ENCODE data around the gene LRP3.

The LRP3 gene

DNA sequence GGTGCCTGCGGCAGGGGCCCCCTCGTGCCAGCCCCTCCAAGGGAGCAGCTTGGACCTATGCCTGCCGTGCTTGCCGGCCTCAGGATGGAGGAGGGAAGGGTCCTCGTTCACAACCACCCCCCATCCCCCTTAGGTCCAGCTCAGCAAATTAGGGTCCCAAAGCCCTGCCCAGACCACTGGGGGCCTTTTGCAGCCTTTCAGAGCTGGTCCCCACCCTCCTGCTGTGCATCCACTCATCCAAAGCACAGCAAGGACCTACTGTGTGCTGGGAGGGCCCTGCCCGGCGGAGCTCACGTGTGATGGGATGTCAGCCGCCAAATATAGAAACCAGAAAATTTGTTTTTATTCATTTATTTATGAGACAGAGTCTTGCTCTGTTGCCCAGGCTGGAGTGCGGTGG is 48.0 kb downstream of the LRP3 start:
- Histone ChIP-seq H3K4me1 (ENCODE audit: control insufficient read depth, insufficient read depth, low read depth, low read length) (no peaks in the 10 kb centered on the region), H3K36me3 (ENCODE audit: control insufficient read depth in 1 of 2, insufficient read depth in 2 of 2, low read depth in 1 of 2, low read length in 2 of 2) (no peaks in the 10 kb centered on the region), H3K79me1 (replicated peaks; ENCODE audit: low read length, poor library complexity, severe bottlenecking) (no peaks in the 10 kb centered on the region), H2BK120ac (ENCODE audit: low read depth, low read length) (no peak overlapping the region), H3K14ac (ENCODE audit: low read length in 2 of 2) (no peak overlapping the region), H3K4ac (ENCODE audit: low read depth in 1 of 2, low read length in 2 of 2) (no peak overlapping the region), H4K91ac (ENCODE audit: low read length) (no peak overlapping the region), H2BK5ac (ENCODE audit: low read depth, low read length, poor library complexity, severe bottlenecking) (no peak overlapping the region), H2AK5ac (ENCODE audit: low read length, severe bottlenecking) (no peak overlapping the region), H3K4me3 (ENCODE audit: insufficient read depth in 1 of 2, low read depth in 1 of 2, low read length in 2 of 2) (no peak overlapping the region), H3K9me3 (ENCODE audit: control insufficient read depth, low read length) (no peaks in the 10 kb centered on the region), H3K23ac (ENCODE audit: low read length in 2 of 2) (no peak overlapping the region), H2BK15ac (ENCODE audit: low read depth, poor library complexity, severe bottlenecking) (no peak overlapping the region), H3K27me3 (ENCODE audit: control insufficient read depth in 1 of 2, insufficient read depth in 1 of 2, low read length in 2 of 2) (peaks cover 14% of the 10 kb centered on the region in 2 experiments), H2AFZ (ENCODE audit: low read depth, low read length) (no peak overlapping the region), H3K9ac (ENCODE audit: low read length) (no peak overlapping the region), H4K8ac (ENCODE audit: low read length) (no peak overlapping the region), H3K27ac (ENCODE audit: low read length, poor library complexity, severe bottlenecking) (no peak overlapping the region), H2BK12ac (ENCODE audit: low read length in 2 of 2) (no peak overlapping the region), H3K4me2 (ENCODE audit: low read length, poor library complexity, severe bottlenecking) (no peak overlapping the region), H3K18ac (ENCODE audit: low read depth in 1 of 2, low read length in 2 of 2) (no peak overlapping the region)
- DNase-seq, result no peak
- WGBS, result 83% methylated on average over 9 of the region's 10 CpGs

DNA sequence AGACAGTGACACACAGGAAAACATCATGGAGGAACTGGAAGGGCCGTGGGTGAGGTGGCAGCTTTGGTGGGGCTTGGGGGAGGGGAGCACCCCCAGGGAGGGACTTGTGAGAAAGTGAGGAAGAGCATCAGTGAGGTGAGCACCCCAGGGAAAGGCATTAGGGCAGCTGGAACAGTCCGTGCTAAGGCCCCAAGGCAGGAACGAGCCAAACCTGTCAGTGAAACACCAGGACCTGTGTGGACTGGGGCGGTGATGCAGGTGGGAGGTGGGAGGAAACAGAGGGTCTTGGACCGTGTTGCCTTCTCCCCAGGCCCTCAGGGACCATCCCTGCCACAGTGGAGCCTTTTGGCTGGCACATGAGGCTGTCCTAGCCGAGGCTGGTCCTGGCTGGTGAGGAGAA is 48.8 kb downstream of the LRP3 start:
- H3K4ac ChIP-seq (ENCODE audit: low read depth in 1 of 2, low read length in 2 of 2), result no peak overlapping the region
- H3K14ac ChIP-seq (ENCODE audit: low read length in 2 of 2), result no peak overlapping the region
- no peaks in the 10 kb centered on the region for H3K4me1 ChIP-seq (ENCODE audit: control insufficient read depth, insufficient read depth, low read depth, low read length)
- no peak overlapping the region for H2AK5ac ChIP-seq (ENCODE audit: low read length, severe bottlenecking)
- peaks cover 14% of the 10 kb centered on the region in 2 experiments for H3K27me3 ChIP-seq (ENCODE audit: control insufficient read depth in 1 of 2, insufficient read depth in 1 of 2, low read length in 2 of 2)
- H3K4me3 ChIP-seq (ENCODE audit: insufficient read depth in 1 of 2, low read depth in 1 of 2, low read length in 2 of 2), result no peak overlapping the region
- H3K9me3 ChIP-seq (ENCODE audit: control insufficient read depth, low read length), result no peaks in the 10 kb centered on the region
- no peaks in the 10 kb centered on the region for H3K36me3 ChIP-seq (ENCODE audit: control insufficient read depth in 1 of 2, insufficient read depth in 2 of 2, low read depth in 1 of 2, low read length in 2 of 2)
- no peak overlapping the region for H2BK15ac ChIP-seq (ENCODE audit: low read depth, poor library complexity, severe bottlenecking)
- no peak overlapping the region for H3K4me2 ChIP-seq (ENCODE audit: low read length, poor library complexity, severe bottlenecking)
- H3K18ac ChIP-seq (ENCODE audit: low read depth in 1 of 2, low read length in 2 of 2), result no peak overlapping the region
- H4K8ac ChIP-seq (ENCODE audit: low read length), result no peak overlapping the region
- H3K23ac ChIP-seq (ENCODE audit: low read length in 2 of 2), result no peak overlapping the region
- H2AFZ ChIP-seq (ENCODE audit: low read depth, low read length), result no peak overlapping the region
- no peak overlapping the region for H3K27ac ChIP-seq (ENCODE audit: low read length, poor library complexity, severe bottlenecking)
- no peak overlapping the region for H3K9ac ChIP-seq (ENCODE audit: low read length)
- no peaks in the 10 kb centered on the region for H3K79me1 ChIP-seq (replicated peaks; ENCODE audit: low read length, poor library complexity, severe bottlenecking)
- WGBS, result 87% methylated on average over 6 of the region's 6 CpGs
- no peak overlapping the region for H4K91ac ChIP-seq (ENCODE audit: low read length)
- no peak for DNase-seq
- no peak overlapping the region for H2BK120ac ChIP-seq (ENCODE audit: low read depth, low read length)
- no peak overlapping the region for H2BK5ac ChIP-seq (ENCODE audit: low read depth, low read length, poor library complexity, severe bottlenecking)
- no peak overlapping the region for H2BK12ac ChIP-seq (ENCODE audit: low read length in 2 of 2)

DNA sequence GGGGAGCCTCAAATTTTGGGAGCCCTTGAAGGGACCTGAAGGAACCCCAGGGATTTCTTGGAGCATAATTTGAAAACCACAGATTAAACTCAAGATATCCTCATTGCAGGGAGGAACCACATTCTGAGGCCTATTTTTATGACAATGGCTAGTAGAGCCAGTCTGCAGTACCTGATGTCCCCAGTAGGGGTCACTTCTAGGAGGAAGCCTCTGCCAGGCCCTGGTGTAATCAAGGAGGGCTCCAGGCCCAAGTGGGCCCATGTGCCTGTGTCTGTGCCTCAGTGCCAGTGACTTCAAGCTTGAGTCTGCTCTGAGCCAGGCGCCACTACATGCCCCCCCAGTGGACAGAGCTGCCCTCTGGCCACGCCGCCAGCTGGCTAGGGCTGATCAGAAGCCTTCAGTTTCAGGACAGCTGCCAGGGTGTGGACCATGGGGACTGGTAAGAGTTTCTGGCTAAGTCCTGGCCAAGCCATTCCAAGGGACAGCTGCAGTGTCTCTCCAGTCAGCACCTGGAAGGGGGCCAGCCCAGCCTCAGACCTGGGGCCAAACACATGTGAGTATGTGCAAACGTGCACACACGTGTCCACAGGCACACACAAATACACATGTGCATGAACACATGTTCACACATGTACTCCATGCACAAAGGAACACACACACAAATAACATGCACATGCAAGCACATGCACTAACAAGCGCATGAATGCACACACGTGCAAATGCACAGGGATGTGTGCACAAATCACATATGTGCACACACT is 52.0 kb downstream of the LRP3 start:
- H2BK15ac ChIP-seq (ENCODE audit: low read depth, poor library complexity, severe bottlenecking), result no peak overlapping the region
- no peaks in the 10 kb centered on the region for H3K79me1 ChIP-seq (replicated peaks; ENCODE audit: low read length, poor library complexity, severe bottlenecking)
- no peak overlapping the region for H2BK5ac ChIP-seq (ENCODE audit: low read depth, low read length, poor library complexity, severe bottlenecking)
- H2AK5ac ChIP-seq (ENCODE audit: low read length, severe bottlenecking), result no peak overlapping the region
- H3K4ac ChIP-seq (ENCODE audit: low read depth in 1 of 2, low read length in 2 of 2), result no peak overlapping the region
- H3K4me3 ChIP-seq (ENCODE audit: insufficient read depth in 1 of 2, low read depth in 1 of 2, low read length in 2 of 2), result no peak overlapping the region
- peak overlapping the region; percentile 0 for H4K91ac ChIP-seq (ENCODE audit: low read length)
- no peak overlapping the region for H3K4me2 ChIP-seq (ENCODE audit: low read length, poor library complexity, severe bottlenecking)
- no peak overlapping the region for H4K8ac ChIP-seq (ENCODE audit: low read length)
- no peak overlapping the region for H2BK12ac ChIP-seq (ENCODE audit: low read length in 2 of 2)
- DNase-seq, result no peak
- no peak overlapping the region for H2BK120ac ChIP-seq (ENCODE audit: low read depth, low read length)
- H3K27ac ChIP-seq (ENCODE audit: low read length, poor library complexity, severe bottlenecking), result no peak overlapping the region
- H3K27me3 ChIP-seq (ENCODE audit: control insufficient read depth in 1 of 2, insufficient read depth in 1 of 2, low read length in 2 of 2), result peaks cover 5 to 26% of the 10 kb centered on the region in 2 experiments
- H3K9me3 ChIP-seq (ENCODE audit: control insufficient read depth, low read length), result no peaks in the 10 kb centered on the region
- H3K36me3 ChIP-seq (ENCODE audit: control insufficient read depth in 1 of 2, insufficient read depth in 2 of 2, low read depth in 1 of 2, low read length in 2 of 2), result no peaks in the 10 kb centered on the region
- H3K18ac ChIP-seq (ENCODE audit: low read depth in 1 of 2, low read length in 2 of 2), result no peak overlapping the region
- H3K4me1 ChIP-seq (ENCODE audit: control insufficient read depth, insufficient read depth, low read depth, low read length), result peaks cover 3% of the 10 kb centered on the region
- H3K9ac ChIP-seq (ENCODE audit: low read length), result no peak overlapping the region
- no peak overlapping the region for H3K23ac ChIP-seq (ENCODE audit: low read length in 2 of 2)
- H3K14ac ChIP-seq (ENCODE audit: low read length in 2 of 2), result no peak overlapping the region
- H2AFZ ChIP-seq (ENCODE audit: low read depth, low read length), result no peak overlapping the region
- WGBS, result 78% methylated on average over 7 of the region's 7 CpGs

DNA sequence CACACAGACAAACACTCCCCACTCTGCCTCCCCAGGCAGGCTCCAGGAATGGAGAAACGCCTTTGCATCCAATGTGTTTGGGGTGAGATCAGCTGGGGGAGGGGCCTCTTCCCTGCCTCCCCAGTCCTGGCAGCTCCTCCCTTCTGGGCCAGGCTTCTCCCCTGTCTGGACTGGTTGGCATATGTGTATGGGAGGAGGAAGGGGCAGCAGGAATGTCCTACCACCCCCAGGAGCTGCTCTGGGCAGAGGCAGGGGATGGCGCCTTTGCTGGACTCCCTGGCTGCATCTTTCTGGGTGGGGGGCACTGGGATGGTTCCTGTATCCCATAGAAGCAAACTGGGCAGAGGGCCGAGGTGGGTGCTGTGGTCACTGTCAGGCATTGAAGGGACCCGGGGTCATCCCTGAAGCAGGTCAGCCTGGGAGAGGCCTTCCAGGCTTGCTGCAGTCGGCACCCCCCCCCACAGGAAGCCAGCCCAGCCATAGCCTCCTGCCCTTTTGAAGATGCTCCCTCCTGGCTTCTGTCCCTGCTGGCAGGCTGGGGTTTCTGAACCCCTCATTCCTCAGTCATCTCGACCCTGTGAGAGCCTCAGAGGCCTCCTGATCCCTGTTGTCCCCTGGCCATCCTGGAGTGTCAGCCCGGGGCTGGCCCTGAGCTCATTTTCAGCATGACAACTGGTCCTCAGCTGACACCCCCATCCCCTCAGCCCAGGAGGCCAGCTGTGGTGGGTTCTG is 52.7 kb downstream of the LRP3 start:
- DNase-seq, result no peak
- H3K9ac ChIP-seq (ENCODE audit: low read length), result no peak overlapping the region
- no peak overlapping the region for H2BK12ac ChIP-seq (ENCODE audit: low read length in 2 of 2)
- no peak overlapping the region for H3K4me3 ChIP-seq (ENCODE audit: insufficient read depth in 1 of 2, low read depth in 1 of 2, low read length in 2 of 2)
- peaks cover 5 to 32% of the 10 kb centered on the region in 2 experiments for H3K27me3 ChIP-seq (ENCODE audit: control insufficient read depth in 1 of 2, insufficient read depth in 1 of 2, low read length in 2 of 2)
- H3K9me3 ChIP-seq (ENCODE audit: control insufficient read depth, low read length), result no peaks in the 10 kb centered on the region
- no peak overlapping the region for H3K18ac ChIP-seq (ENCODE audit: low read depth in 1 of 2, low read length in 2 of 2)
- no peak overlapping the region for H2BK120ac ChIP-seq (ENCODE audit: low read depth, low read length)
- no peak overlapping the region for H4K8ac ChIP-seq (ENCODE audit: low read length)
- H3K4ac ChIP-seq (ENCODE audit: low read depth in 1 of 2, low read length in 2 of 2), result no peak overlapping the region
- no peak overlapping the region for H2AFZ ChIP-seq (ENCODE audit: low read depth, low read length)
- no peak overlapping the region for H3K27ac ChIP-seq (ENCODE audit: low read length, poor library complexity, severe bottlenecking)
- H3K23ac ChIP-seq (ENCODE audit: low read length in 2 of 2), result no peak overlapping the region
- H2AK5ac ChIP-seq (ENCODE audit: low read length, severe bottlenecking), result no peak overlapping the region
- H3K4me2 ChIP-seq (ENCODE audit: low read length, poor library complexity, severe bottlenecking), result no peak overlapping the region
- H3K4me1 ChIP-seq (ENCODE audit: control insufficient read depth, insufficient read depth, low read depth, low read length), result peaks cover 3% of the 10 kb centered on the region
- H3K36me3 ChIP-seq (ENCODE audit: control insufficient read depth in 1 of 2, insufficient read depth in 2 of 2, low read depth in 1 of 2, low read length in 2 of 2), result no peaks in the 10 kb centered on the region
- no peak overlapping the region for H3K14ac ChIP-seq (ENCODE audit: low read length in 2 of 2)
- H4K91ac ChIP-seq (ENCODE audit: low read length), result peak overlapping the region; percentile 0
- H2BK15ac ChIP-seq (ENCODE audit: low read depth, poor library complexity, severe bottlenecking), result no peak overlapping the region
- H3K79me1 ChIP-seq (replicated peaks; ENCODE audit: low read length, poor library complexity, severe bottlenecking), result no peaks in the 10 kb centered on the region
- 81% methylated on average over 7 of the region's 7 CpGs for WGBS
- no peak overlapping the region for H2BK5ac ChIP-seq (ENCODE audit: low read depth, low read length, poor library complexity, severe bottlenecking)

All from mesenchymal stem cell (in vitro differentiated cells and primary cell).